HG03064 (cell line): ENCODE data around the gene PIERCE2.
"Not testable (repeated sequence)": the region's sequence is repeated elsewhere in the genome, so short reads cannot be mapped to it uniquely, and the experiment has no call there.

Experiments used
- ATAC-seq: cut with Tn5 transposase; IDR thresholded peaks from one replicate; pipeline ENCODE4 v1.9.1; 2021; ENCODE audit warnings: low read depth; ENCODE audit not compliant: unreplicated experiment

Gene PIERCE2

GRCh38 chr15:55422089-55422488 is 13.8 kb downstream of the PIERCE2 start:
- no peak for ATAC-seq

- ATAC-seq = no peak
These were observed 26.9 kb downstream of the PIERCE2 start for GRCh38 chr15:55434989-55435825.

- ATAC-seq = not testable (repeated sequence)
These were observed 34.8 kb downstream of the PIERCE2 start for GRCh38 chr15:55443141-55443540.

GRCh38 chr15:55445936-55446335 is 37.6 kb downstream of the PIERCE2 start:
- ATAC-seq = not testable (repeated sequence)

- ATAC-seq = not testable (repeated sequence)
These were observed 38.2 kb downstream of the PIERCE2 start for GRCh38 chr15:55446379-55447029.

GRCh38 chr15:55447030-55447394 is 38.7 kb downstream of the PIERCE2 start:
- ATAC-seq = not testable (repeated sequence)

- no peak for ATAC-seq
These were observed 49.2 kb downstream of the PIERCE2 start for GRCh38 chr15:55457401-55458022.

GRCh38 chr15:55461447-55461846 is 53.2 kb downstream of the PIERCE2 start:
- no peak for ATAC-seq

GRCh38 chr15:55468321-55468720 is 60.0 kb downstream of the PIERCE2 start:
- no peak for ATAC-seq
